Neuronal stem cell (in vitro differentiated cells): Measurements from ENCODE around the gene SAXO1.

Source experiments
- DNase-seq: peaks from one replicate; pipeline ENCODE4 v3.0.0-alpha.2; 2013; ENCODE audit warnings: low spot score
- H2AFZ ChIP-seq: one replicate; pipeline ENCODE4 v1.6.1; 2013; ENCODE audit warnings: mild to moderate bottlenecking, low read length, inconsistent platforms
- H2AK5ac ChIP-seq: 2 replicates; pipeline ENCODE4 v1.6.1; 2013; ENCODE audit warnings: low read depth, mild to moderate bottlenecking, inconsistent platforms, low read length, moderate library complexity, mixed read lengths
- H2BK120ac ChIP-seq: 2 replicates; pipeline ENCODE4 v1.6.1; 2013; ENCODE audit warnings: low read depth, mild to moderate bottlenecking, inconsistent platforms, low read length, moderate library complexity, mixed read lengths
- H2BK12ac ChIP-seq: one replicate; pipeline ENCODE4 v1.6.1; 2013; ENCODE audit warnings: low read length, inconsistent platforms
- H2BK15ac ChIP-seq: 2 replicates; pipeline ENCODE4 v1.6.1; 2013; ENCODE audit warnings: mild to moderate bottlenecking, low read length, inconsistent platforms, mixed read lengths
- H2BK5ac ChIP-seq: one replicate; pipeline ENCODE4 v1.6.1; 2013; ENCODE audit warnings: inconsistent platforms, mild to moderate bottlenecking, low read length, moderate library complexity
- H3K14ac ChIP-seq: one replicate; pipeline ENCODE4 v1.6.1; 2013; ENCODE audit warnings: low read length, inconsistent platforms
- H3K18ac ChIP-seq: 2 replicates; pipeline ENCODE4 v1.6.1; 2013; ENCODE audit warnings: low read length, inconsistent platforms
- H3K23ac ChIP-seq: 2 replicates; pipeline ENCODE4 v1.6.1; 2013; ENCODE audit warnings: low read depth, mild to moderate bottlenecking, mixed read lengths, low read length, inconsistent platforms; ENCODE audit not compliant: poor library complexity
- H3K27ac ChIP-seq: replicated peaks from 3 replicates; pipeline ENCODE4 v1.5.1; 2013; ENCODE audit warnings: low read length, inconsistent platforms
- H3K27me3 ChIP-seq, 3 experiments: 2 replicates each; pipeline ENCODE4 v1.6.1; 2013; ENCODE audit warnings: low read length in 3 of 3, mild to moderate bottlenecking in 2 of 3, inconsistent platforms in 1 of 3, low read depth in 1 of 3, mixed read lengths in 1 of 3, moderate library complexity in 1 of 3; ENCODE audit not compliant: control insufficient read depth in 3 of 3, insufficient read depth in 3 of 3
- H3K36me3 ChIP-seq, 2 donors: replicated peaks in 1 of 2; 2 replicates each; pipeline ENCODE4 v1.6.1; 2013; ENCODE audit warnings: low read length in 2 of 2; ENCODE audit not compliant: control insufficient read depth in 2 of 2, insufficient read depth in 2 of 2
- H3K4ac ChIP-seq: 2 replicates; pipeline ENCODE4 v1.6.1; 2013; ENCODE audit warnings: inconsistent platforms, mild to moderate bottlenecking, low read length, moderate library complexity
- H3K4me1 ChIP-seq, 2 donors: 1 replicate in 1 of 2; 2 replicates in 1 of 2; pipeline ENCODE4 v1.6.1; 2013; ENCODE audit warnings: low read length in 2 of 2, low read depth in 1 of 2; ENCODE audit not compliant: control insufficient read depth in 2 of 2, insufficient read depth in 1 of 2
- H3K4me2 ChIP-seq: one replicate; pipeline ENCODE4 v1.6.1; 2013; ENCODE audit warnings: mild to moderate bottlenecking, low read length, inconsistent platforms; ENCODE audit not compliant: insufficient read depth, poor library complexity, severe bottlenecking
- H3K4me3 ChIP-seq, 2 donors: 2 replicates each; pipeline ENCODE4 v1.5.1; 2013; ENCODE audit warnings: low read length in 2 of 2, mild to moderate bottlenecking in 2 of 2, inconsistent platforms in 1 of 2, moderate library complexity in 1 of 2
- H3K79me1 ChIP-seq: one replicate; pipeline ENCODE4 v1.6.1; 2013; ENCODE audit warnings: low read depth, mild to moderate bottlenecking, inconsistent platforms, low read length, moderate library complexity
- H3K9ac ChIP-seq: one replicate; pipeline ENCODE4 v1.6.1; 2013; ENCODE audit warnings: mild to moderate bottlenecking, low read depth, low read length, inconsistent platforms; ENCODE audit not compliant: poor library complexity
- H3K9me3 ChIP-seq, 2 donors: replicated peaks in 1 of 2; 2 replicates each; pipeline versions ENCODE3 to v1.6.1; 2013; ENCODE audit warnings: low read length in 2 of 2, mild to moderate bottlenecking in 2 of 2, inconsistent platforms in 1 of 2, low read depth in 1 of 2, mixed read lengths in 1 of 2, moderate library complexity in 1 of 2; ENCODE audit not compliant: control insufficient read depth in 2 of 2, insufficient read depth in 1 of 2
- H4K8ac ChIP-seq: one replicate; pipeline ENCODE4 v1.6.1; 2013; ENCODE audit warnings: low read depth, mild to moderate bottlenecking, inconsistent platforms, low read length, moderate library complexity
- H4K91ac ChIP-seq: one replicate; pipeline ENCODE4 v1.6.1; 2013; ENCODE audit warnings: low read length, low read depth, mild to moderate bottlenecking, inconsistent platforms; ENCODE audit not compliant: poor library complexity
- WGBS, 2 donors: extraction: QIAGEN DNeasy Blood & Tissue Kit; methylation state at CpG; one replicate each; pipeline ENCODE4 v1.1.7; 2013; ENCODE audit warnings: missing lambda C conversion rate in 2 of 2, mixed read lengths in 1 of 2; ENCODE audit not compliant: insufficient read length in 2 of 2, insufficient replicate concordance in 1 of 2; ENCODE audit errors: extremely low coverage in 2 of 2; 5-methylcytosine and 5-hydroxymethylcytosine counted together

Gene SAXO1

GRCh38 chr9:18978188-18978587 lies 54.8 kb downstream of the SAXO1 start:
- Histone ChIP-seq H3K9me3 (no peaks in the 10 kb centered on the region), H3K4me2 (no peak overlapping the region), H3K4me1 (peaks cover 0 to 2% of the 10 kb centered on the region in 2 donors), H3K4ac (no peak overlapping the region), H3K27me3 (no peaks in the 10 kb centered on the region), H3K14ac (no peak overlapping the region), H2BK12ac (no peak overlapping the region), H2BK15ac (no peak overlapping the region), H3K4me3 (no peak overlapping the region), H2BK120ac (no peak overlapping the region), H2AK5ac (no peak overlapping the region), H3K27ac (no peak overlapping the region), H2AFZ (no peak overlapping the region), H3K36me3 (no peaks in the 10 kb centered on the region), H3K9ac (no peak overlapping the region), H4K91ac (no peak overlapping the region), H4K8ac (no peak overlapping the region), H3K18ac (no peak overlapping the region), H3K23ac (no peak overlapping the region), H3K79me1 (no peaks in the 10 kb centered on the region), H2BK5ac (no peak overlapping the region)
- DNase-seq, result no peak
- WGBS, 2 donors, result no CpG with 5 or more reads among the region's 2 CpGs

DNA sequence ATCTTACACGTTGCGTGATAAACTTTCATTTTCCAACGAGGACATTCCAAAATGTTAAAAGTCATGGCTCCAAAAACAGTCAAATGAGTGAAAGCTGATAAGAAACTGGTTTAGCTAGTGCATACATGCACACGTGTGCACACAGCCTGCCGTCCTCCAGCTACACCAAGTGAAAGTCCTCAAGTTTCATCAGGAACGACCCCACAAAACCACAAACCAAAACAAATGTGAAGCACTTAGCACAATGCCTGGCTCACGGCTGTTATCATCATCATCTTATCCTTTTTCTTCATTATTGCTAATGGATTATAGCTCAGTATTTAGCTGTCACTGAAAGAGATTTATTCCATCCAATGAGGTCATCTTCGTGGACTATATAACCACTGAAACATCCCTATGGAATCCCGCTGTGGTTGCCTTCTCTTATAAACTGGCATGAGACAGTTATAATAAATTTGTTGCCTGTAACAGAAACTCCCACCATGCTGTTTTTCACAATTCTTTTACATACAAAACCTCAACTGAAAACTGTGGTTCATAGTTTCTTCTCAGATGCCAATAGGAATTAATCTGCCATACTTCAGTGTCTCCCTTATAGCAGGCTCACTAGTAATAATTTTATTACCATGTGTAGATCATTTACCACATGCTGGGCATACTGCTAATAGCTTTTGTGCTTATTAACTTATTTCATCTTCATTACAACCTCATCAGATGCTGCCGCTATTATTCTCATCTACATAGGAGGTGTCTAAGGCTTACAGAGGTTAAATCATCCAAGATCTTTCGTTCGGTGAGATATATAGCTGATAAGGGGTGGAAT lies 56.1 kb downstream of the SAXO1 start:
- H3K27me3 ChIP-seq, result no peaks in the 10 kb centered on the region
- no peak overlapping the region for H2AK5ac ChIP-seq
- DNase-seq, result no peak
- no peak overlapping the region for H3K14ac ChIP-seq
- no peaks in the 10 kb centered on the region for H3K9me3 ChIP-seq
- no peak overlapping the region for H2BK15ac ChIP-seq
- H3K4me2 ChIP-seq, result no peak overlapping the region
- H2BK120ac ChIP-seq, result no peak overlapping the region
- H2BK12ac ChIP-seq, result no peak overlapping the region
- no peak overlapping the region for H3K4me3 ChIP-seq
- H3K36me3 ChIP-seq, result no peaks in the 10 kb centered on the region
- H3K23ac ChIP-seq, result no peak overlapping the region
- H2BK5ac ChIP-seq, result no peak overlapping the region
- no CpG with 5 or more reads among the region's 12 CpGs for WGBS, 2 donors
- no peaks in the 10 kb centered on the region for H3K79me1 ChIP-seq
- H3K4me1 ChIP-seq, result peaks cover 0 to 2% of the 10 kb centered on the region in 2 donors
- H3K18ac ChIP-seq, result no peak overlapping the region
- no peak overlapping the region for H3K27ac ChIP-seq
- H3K4ac ChIP-seq, result no peak overlapping the region
- no peak overlapping the region for H2AFZ ChIP-seq
- H4K91ac ChIP-seq, result no peak overlapping the region
- H4K8ac ChIP-seq, result no peak overlapping the region
- H3K9ac ChIP-seq, result no peak overlapping the region

- Histone ChIP-seq H2BK15ac (no peak overlapping the region), H2BK12ac (no peak overlapping the region), H3K36me3 (no peaks in the 10 kb centered on the region), H3K4me1 (peaks cover 0 to 2% of the 10 kb centered on the region in 2 donors), H2AFZ (no peak overlapping the region), H3K18ac (no peak overlapping the region), H3K27ac (no peak overlapping the region), H3K79me1 (no peaks in the 10 kb centered on the region), H3K4ac (no peak overlapping the region), H4K91ac (no peak overlapping the region), H3K23ac (no peak overlapping the region), H4K8ac (no peak overlapping the region), H2BK120ac (no peak overlapping the region), H3K4me3 (no peak overlapping the region), H3K27me3 (no peaks in the 10 kb centered on the region), H2AK5ac (no peak overlapping the region), H3K4me2 (no peak overlapping the region), H3K9ac (no peak overlapping the region), H3K14ac (no peak overlapping the region), H2BK5ac (no peak overlapping the region), H3K9me3 (no peaks in the 10 kb centered on the region)
- WGBS, 2 donors, result no CpG with 5 or more reads among the region's 4 CpGs
- DNase-seq, result no peak
Observed at GRCh38 chr9:18976221-18976708, 56.7 kb downstream of the SAXO1 start.

DNA sequence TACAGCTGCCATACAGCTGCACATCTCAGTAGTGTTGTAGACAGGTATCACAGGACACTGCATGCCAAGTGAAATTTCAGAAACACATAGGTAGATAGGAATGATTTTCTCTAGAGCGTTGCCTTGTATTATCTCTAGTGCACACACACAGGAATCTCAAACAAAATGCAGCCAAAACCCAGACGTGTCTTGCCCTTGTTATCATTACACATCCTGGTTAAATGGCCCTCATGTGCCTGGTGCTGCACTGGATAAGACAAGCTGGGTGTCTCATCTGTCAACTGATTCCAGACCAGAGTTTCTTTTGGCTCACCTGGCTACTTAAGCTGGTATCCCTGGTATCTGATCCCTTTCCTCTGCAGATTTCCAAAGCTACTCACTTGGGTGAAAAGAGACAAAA lies 59.7 kb downstream of the SAXO1 start:
- Histone ChIP-seq H2AK5ac (no peak overlapping the region), H3K23ac (no peak overlapping the region), H3K4ac (no peak overlapping the region), H3K79me1 (no peaks in the 10 kb centered on the region), H4K91ac (no peak overlapping the region), H3K4me3 (no peak overlapping the region), H2BK12ac (no peak overlapping the region), H2BK15ac (no peak overlapping the region), H3K27ac (no peak overlapping the region), H2BK120ac (no peak overlapping the region), H3K9ac (no peak overlapping the region), H3K36me3 (no peaks in the 10 kb centered on the region), H2BK5ac (no peak overlapping the region), H3K4me1 (no peaks in the 10 kb centered on the region), H3K14ac (no peak overlapping the region), H3K9me3 (no peaks in the 10 kb centered on the region), H4K8ac (no peak overlapping the region), H2AFZ (no peak overlapping the region), H3K18ac (no peak overlapping the region), H3K4me2 (no peak overlapping the region), H3K27me3 (no peaks in the 10 kb centered on the region)
- WGBS, 2 donors, result no CpG with 5 or more reads among the region's 2 CpGs
- no peak for DNase-seq
